Activated T-cell treated with anti-CD3 and anti-CD28 coated beads, Interleukin-2, amount 50 U/mL, for 24 hours (primary cell): ENCODE data around the gene ADCY9.

ENCODE experiments used
- DNase-seq: peaks from one replicate; pipeline ENCODE4 v3.0.0-alpha.2; 2020
- H3K27ac Mint-ChIP-seq: 2 replicates; pipeline ENCODE4 v1.8.0; 2020; ENCODE audit warnings: mild to moderate bottlenecking, mixed read lengths
- H3K27me3 Mint-ChIP-seq: 2 replicates; pipeline ENCODE4 v1.8.0; 2020; ENCODE audit warnings: mixed read lengths
- H3K36me3 Mint-ChIP-seq: 2 replicates; pipeline ENCODE4 v1.8.0; 2020; ENCODE audit warnings: low read depth, mixed read lengths
- H3K4me1 Mint-ChIP-seq: 2 replicates; pipeline ENCODE4 v1.8.0; 2020; ENCODE audit warnings: low read depth, mixed read lengths
- H3K4me3 Mint-ChIP-seq: 2 replicates; pipeline ENCODE4 v1.8.0; 2020; ENCODE audit warnings: mild to moderate bottlenecking, moderate library complexity, mixed read lengths
- H3K9me3 Mint-ChIP-seq: 2 replicates; pipeline ENCODE4 v1.8.0; 2020; ENCODE audit warnings: mixed read lengths

The ADCY9 gene

GRCh38 chr16:4092547-4093265 lies 23.5 kb downstream of the ADCY9 start:
- Mint-ChIP-seq H3K9me3 (no peaks in the 10 kb centered on the region), H3K4me1 (peaks cover 9% of the 10 kb centered on the region), H3K27ac (no peak overlapping the region), H3K4me3 (no peak overlapping the region), H3K27me3 (peaks cover 4% of the 10 kb centered on the region), H3K36me3 (no peaks in the 10 kb centered on the region)
- no peak for DNase-seq

DNA sequence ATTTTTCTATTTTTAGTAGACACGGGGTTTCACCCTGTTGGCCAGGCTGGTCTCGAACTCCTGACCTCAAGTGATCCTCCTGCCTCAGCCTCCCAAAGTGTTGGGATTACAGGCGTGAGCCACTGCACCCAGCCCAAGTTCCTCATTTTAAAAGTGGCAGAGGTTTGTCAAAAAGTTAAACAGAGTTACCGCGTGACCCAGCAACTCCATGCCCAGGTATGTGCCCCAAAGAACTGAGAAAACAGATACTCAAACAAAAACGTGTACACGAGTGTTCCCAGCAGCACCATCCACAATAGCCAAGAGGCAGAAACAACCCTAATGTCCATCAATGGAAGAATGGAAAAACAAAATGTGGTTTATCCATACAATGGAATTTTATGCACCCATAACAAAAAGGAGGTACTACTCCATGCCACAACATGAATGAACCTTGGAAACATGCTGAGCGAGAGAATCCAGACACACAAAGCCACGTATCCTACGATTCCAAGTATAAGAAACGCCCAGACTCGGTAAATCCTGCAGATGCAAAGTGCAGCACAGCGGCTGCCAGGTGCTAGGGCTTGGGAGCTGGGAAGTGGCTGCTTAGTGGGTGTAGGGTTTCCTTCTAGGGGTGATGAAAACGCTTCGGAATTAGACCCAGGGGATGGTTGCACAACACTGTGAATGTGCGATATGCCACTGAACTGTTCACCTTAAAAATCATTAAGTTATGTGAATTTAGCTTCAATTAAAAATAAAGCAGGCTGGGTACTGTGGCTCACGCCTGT lies 24.8 kb downstream of the ADCY9 start:
- Mint-ChIP-seq H3K4me3 (no peak overlapping the region), H3K27ac (no peak overlapping the region), H3K9me3 (no peaks in the 10 kb centered on the region), H3K27me3 (peaks cover 4% of the 10 kb centered on the region), H3K4me1 (peaks cover 5% of the 10 kb centered on the region), H3K36me3 (no peaks in the 10 kb centered on the region)
- DNase-seq: no peak

DNA sequence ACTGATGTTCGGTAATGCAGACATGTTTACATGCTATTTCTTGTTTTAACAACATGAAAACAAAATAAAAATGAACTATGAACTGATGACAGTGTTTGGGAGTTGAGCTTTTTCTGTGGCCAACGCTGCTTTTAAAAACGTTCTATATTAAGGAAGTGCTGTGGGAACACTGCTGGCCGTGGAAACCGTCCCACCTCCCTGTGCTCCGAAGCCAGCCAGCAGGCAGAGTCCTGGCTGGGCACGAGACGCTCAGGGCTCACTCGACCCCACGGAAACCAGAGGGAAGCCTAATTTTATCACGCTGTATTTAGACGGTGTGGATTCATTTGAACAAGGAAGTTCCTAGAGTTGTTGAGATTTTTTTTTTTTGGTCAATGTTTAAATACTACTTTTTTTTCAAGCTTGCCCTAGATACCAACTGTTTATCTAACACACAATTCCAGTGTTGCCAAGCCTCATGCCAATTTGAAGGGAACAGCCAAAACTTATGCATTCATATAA lies 25.8 kb downstream of the ADCY9 start:
- no peak for DNase-seq
- no peak overlapping the region for H3K4me3 Mint-ChIP-seq
- no peak overlapping the region for H3K27ac Mint-ChIP-seq
- no peaks in the 10 kb centered on the region for H3K9me3 Mint-ChIP-seq
- no peaks in the 10 kb centered on the region for H3K36me3 Mint-ChIP-seq
- H3K27me3 Mint-ChIP-seq: peaks cover 4% of the 10 kb centered on the region
- peaks cover 5% of the 10 kb centered on the region for H3K4me1 Mint-ChIP-seq

GRCh38 chr16:4089811-4090301 lies 26.4 kb downstream of the ADCY9 start:
- peaks cover 5% of the 10 kb centered on the region for H3K4me1 Mint-ChIP-seq
- no peaks in the 10 kb centered on the region for H3K9me3 Mint-ChIP-seq
- no peaks in the 10 kb centered on the region for H3K36me3 Mint-ChIP-seq
- peaks cover 4% of the 10 kb centered on the region for H3K27me3 Mint-ChIP-seq
- no peak for DNase-seq
- no peak overlapping the region for H3K27ac Mint-ChIP-seq
- no peak overlapping the region for H3K4me3 Mint-ChIP-seq

- no peaks in the 10 kb centered on the region for H3K9me3 Mint-ChIP-seq
- DNase-seq: no peak
- H3K4me1 Mint-ChIP-seq: peaks cover 5% of the 10 kb centered on the region
- H3K4me3 Mint-ChIP-seq: no peak overlapping the region
- H3K36me3 Mint-ChIP-seq: no peaks in the 10 kb centered on the region
- no peak overlapping the region for H3K27ac Mint-ChIP-seq
- H3K27me3 Mint-ChIP-seq: peaks cover 4% of the 10 kb centered on the region
Observed at GRCh38 chr16:4089251-4089810, 26.9 kb downstream of the ADCY9 start.

GRCh38 chr16:4087990-4088577 lies 28.2 kb downstream of the ADCY9 start:
- H3K36me3 Mint-ChIP-seq: no peaks in the 10 kb centered on the region
- no peak overlapping the region for H3K4me3 Mint-ChIP-seq
- peaks cover 5% of the 10 kb centered on the region for H3K4me1 Mint-ChIP-seq
- no peak for DNase-seq
- H3K27ac Mint-ChIP-seq: no peak overlapping the region
- peaks cover 4% of the 10 kb centered on the region for H3K27me3 Mint-ChIP-seq
- H3K9me3 Mint-ChIP-seq: peaks cover 2% of the 10 kb centered on the region

DNA sequence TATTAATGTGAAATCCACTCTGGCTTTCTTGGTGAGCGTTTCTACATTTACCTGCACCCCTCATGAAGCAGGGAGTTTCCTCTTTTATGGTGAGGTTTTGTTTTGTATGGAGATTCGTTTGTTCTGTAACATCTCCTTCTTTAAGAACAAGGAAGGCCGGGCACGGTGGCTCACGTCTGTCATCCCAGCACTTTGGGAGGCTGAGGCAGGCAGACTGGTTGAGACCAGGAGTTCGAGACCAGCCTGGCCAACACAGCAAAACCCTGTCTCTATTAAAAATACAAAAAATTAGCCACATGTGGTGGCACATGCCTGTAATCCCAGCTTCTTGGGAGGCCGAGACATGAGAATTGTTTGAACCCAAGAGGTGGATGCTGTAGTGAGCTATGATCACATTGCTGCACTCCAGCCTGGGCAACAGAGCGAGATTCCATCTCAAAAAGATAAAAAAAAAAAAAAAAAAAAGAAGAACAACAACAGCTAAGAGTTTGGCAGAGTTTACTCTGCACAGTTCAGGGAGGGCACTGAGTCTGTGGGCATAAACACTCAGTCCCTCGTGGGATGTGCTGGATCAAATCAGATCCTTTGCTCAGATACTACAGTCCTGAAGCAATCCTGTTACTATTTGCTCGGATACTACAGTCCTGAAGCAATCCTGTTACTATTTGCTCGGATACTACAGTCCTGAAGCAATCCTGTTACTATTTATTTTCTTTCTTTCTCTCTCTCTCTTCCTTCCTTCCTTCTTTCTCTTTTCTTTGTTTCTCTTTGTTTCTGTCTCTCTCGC lies 28.9 kb downstream of the ADCY9 start:
- Mint-ChIP-seq H3K27me3 (peaks cover 4% of the 10 kb centered on the region), H3K4me3 (no peak overlapping the region), H3K9me3 (peaks cover 2% of the 10 kb centered on the region), H3K4me1 (peaks cover 13% of the 10 kb centered on the region), H3K27ac (peak overlapping the region; percentile 3), H3K36me3 (no peaks in the 10 kb centered on the region)
- DNase-seq: no peak

- no peak for DNase-seq
- no peak overlapping the region for H3K4me3 Mint-ChIP-seq
Observed at GRCh38 chr16:4086153-4086552, 30.1 kb downstream of the ADCY9 start.

DNA sequence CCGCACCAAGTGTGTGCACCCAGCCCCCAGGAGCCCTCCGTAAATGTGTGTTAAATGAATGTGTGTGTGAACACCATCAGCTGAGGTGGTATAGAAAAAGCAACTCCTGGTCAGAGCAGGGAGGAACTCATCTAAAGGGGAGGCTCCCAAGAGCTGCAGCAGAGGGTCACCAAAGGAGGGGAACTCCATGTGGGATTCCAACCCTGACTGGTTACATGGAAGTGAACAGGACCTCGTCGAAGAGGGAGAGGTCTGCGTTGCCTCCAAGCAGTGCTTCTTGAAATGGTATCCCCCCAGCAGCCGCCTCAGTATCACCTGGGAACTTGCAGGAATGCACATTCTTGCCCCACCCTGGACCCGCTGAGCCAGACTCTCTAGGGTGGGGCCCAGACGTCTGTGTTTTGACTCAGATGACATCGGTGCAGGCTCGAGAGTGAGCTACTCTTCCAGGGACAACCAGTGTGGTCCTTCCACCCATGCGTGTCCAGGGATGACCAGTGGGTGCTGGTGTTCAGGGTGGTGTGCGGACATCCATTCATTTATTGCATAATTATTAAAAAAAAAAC lies 30.8 kb downstream of the ADCY9 start:
- DNase-seq: no peak

More at GRCh38 chr16:4086153-4086552, 30.1 kb downstream of the ADCY9 start:
- no peak overlapping the region for H3K27ac Mint-ChIP-seq
- peaks cover under 1% of the 10 kb centered on the region for H3K27me3 Mint-ChIP-seq
- H3K36me3 Mint-ChIP-seq: no peaks in the 10 kb centered on the region
- H3K9me3 Mint-ChIP-seq: peaks cover 2% of the 10 kb centered on the region
- H3K4me1 Mint-ChIP-seq: peaks cover 24% of the 10 kb centered on the region

GRCh38 chr16:4083347-4083870 lies 32.8 kb downstream of the ADCY9 start:
- no peak for DNase-seq
- H3K36me3 Mint-ChIP-seq: no peaks in the 10 kb centered on the region
- no peak overlapping the region for H3K27ac Mint-ChIP-seq
- H3K4me3 Mint-ChIP-seq: no peak overlapping the region
- H3K27me3 Mint-ChIP-seq: no peaks in the 10 kb centered on the region
- H3K4me1 Mint-ChIP-seq: peaks cover 34% of the 10 kb centered on the region
- peaks cover 2% of the 10 kb centered on the region for H3K9me3 Mint-ChIP-seq

More for the DNA sequence above, 30.8 kb downstream of the ADCY9 start:
- Mint-ChIP-seq H3K9me3 (peaks cover 2% of the 10 kb centered on the region), H3K4me1 (peaks cover 27% of the 10 kb centered on the region), H3K4me3 (no peak overlapping the region), H3K27ac (no peak overlapping the region), H3K27me3 (no peaks in the 10 kb centered on the region), H3K36me3 (no peaks in the 10 kb centered on the region)

DNA sequence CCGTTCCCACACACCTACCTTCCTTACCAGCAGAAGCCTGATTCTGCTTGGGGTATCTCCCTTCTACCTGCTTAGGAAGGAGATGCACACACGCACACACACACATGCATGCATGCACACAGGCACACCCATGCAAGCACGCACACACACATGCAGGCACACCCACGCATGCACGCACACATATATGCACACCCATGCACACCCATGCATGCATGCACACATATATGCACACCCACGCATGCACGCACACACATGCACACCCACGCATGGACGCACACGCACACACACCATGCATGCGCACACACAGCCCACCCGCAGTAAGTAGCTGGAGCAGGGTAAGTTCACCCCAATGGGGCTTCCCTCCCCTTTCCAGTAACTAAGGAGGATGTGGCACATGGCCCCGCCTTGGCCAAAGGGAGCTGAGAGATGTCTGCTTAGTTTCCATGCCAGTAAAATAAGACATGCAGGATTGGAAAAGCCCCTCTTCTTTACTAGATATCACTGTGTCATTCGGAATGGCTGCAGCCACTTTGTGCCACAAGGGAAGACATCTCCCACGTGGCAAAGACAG lies 33.7 kb downstream of the ADCY9 start:
- Mint-ChIP-seq H3K4me1 (peaks cover 38% of the 10 kb centered on the region), H3K9me3 (peaks cover 2% of the 10 kb centered on the region), H3K27ac (no peak overlapping the region), H3K36me3 (no peaks in the 10 kb centered on the region), H3K27me3 (no peaks in the 10 kb centered on the region), H3K4me3 (no peak overlapping the region)
- no peak for DNase-seq

DNA sequence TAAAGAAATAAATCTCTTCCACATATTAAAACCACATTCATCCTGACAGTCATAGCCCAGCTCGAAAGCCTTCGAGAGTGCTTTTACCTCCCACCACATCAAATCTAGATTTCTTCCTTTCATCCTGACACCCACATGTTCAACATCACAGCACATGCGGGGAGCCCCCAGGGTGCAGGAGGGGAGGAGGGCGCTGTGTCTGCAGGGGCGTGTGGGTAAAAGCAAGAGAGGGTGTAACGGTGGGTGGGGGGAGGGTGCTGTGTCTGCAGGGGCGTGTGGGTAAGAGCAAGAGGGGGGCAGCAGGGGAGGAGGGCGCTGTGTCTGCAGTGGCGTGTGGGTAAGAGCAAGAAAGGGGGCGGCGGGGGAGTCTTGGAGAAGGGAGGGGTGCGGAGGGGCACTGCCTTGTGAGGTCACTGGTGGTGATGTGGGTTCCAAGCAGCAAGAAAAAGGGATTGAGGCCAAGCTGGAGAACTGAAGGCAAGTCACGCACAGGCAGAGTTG lies 34.7 kb downstream of the ADCY9 start:
- H3K27ac Mint-ChIP-seq: peak overlapping the region; percentile 48
- peaks cover 43% of the 10 kb centered on the region for H3K4me1 Mint-ChIP-seq
- peaks cover 2% of the 10 kb centered on the region for H3K9me3 Mint-ChIP-seq
- no peaks in the 10 kb centered on the region for H3K36me3 Mint-ChIP-seq
- peak overlapping the region; percentile 47 for H3K4me3 Mint-ChIP-seq
- DNase-seq: peak; percentile 49
- no peaks in the 10 kb centered on the region for H3K27me3 Mint-ChIP-seq

DNA sequence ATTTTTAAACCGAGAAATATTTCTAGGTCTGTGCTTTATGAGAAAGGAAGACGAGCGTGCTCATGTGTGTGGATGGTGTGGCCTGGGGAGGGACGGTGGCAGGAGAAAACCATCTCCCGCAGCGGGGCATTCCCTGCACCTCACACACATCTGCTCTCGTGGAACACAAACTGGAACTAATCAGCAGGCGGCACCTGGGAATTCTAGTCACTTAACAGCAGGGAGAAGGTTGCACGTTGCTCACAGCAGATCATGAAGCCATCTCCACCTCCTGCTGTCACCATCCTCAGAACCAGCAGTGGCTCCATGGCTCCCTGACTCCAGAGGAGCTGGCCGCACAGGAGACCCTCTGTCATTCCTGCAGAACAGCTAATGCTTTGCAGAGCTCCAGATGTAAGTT lies 35.2 kb downstream of the ADCY9 start:
- no peak overlapping the region for H3K4me3 Mint-ChIP-seq
- H3K27me3 Mint-ChIP-seq: no peaks in the 10 kb centered on the region
- H3K36me3 Mint-ChIP-seq: no peaks in the 10 kb centered on the region
- no peak overlapping the region for H3K27ac Mint-ChIP-seq
- peaks cover 2% of the 10 kb centered on the region for H3K9me3 Mint-ChIP-seq
- DNase-seq: no peak
- peaks cover 44% of the 10 kb centered on the region for H3K4me1 Mint-ChIP-seq
